ENCODE measurements around the gene UNC80.

Gene UNC80

GRCh38 chr2:209913786-209914345 is 142.2 kb downstream of the UNC80 start:
- DNase-seq: no peak

- no peak for DNase-seq
Measured at GRCh38 chr2:209917154-209917771, 145.6 kb downstream of the UNC80 start.

GRCh38 chr2:209918251-209918650 is 146.6 kb downstream of the UNC80 start:
- DNase-seq: no peak

- no peak for DNase-seq
Measured at GRCh38 chr2:209922116-209922515, 150.5 kb downstream of the UNC80 start.

GRCh38 chr2:209929369-209929768 is 157.7 kb downstream of the UNC80 start:
- DNase-seq: no peak

- peak; percentile 10 for DNase-seq
Measured at GRCh38 chr2:209933499-209934483, 162.2 kb downstream of the UNC80 start.

GRCh38 chr2:209936106-209936666 is 164.6 kb downstream of the UNC80 start:
- DNase-seq: no peak

GRCh38 chr2:209937893-209938292 is 166.3 kb downstream of the UNC80 start:
- no peak for DNase-seq

GRCh38 chr2:209938906-209939305 is 167.3 kb downstream of the UNC80 start:
- no peak for DNase-seq

- no peak for DNase-seq
Measured at GRCh38 chr2:209940936-209941335, 169.3 kb downstream of the UNC80 start.

GRCh38 chr2:209942426-209942825 is 170.8 kb downstream of the UNC80 start:
- no peak for DNase-seq

GRCh38 chr2:209942936-209943605 is 171.4 kb downstream of the UNC80 start:
- DNase-seq: no peak

GRCh38 chr2:209943776-209944175 is 172.1 kb downstream of the UNC80 start:
- DNase-seq: no peak

GRCh38 chr2:209946539-209946938 is 174.9 kb downstream of the UNC80 start:
- no peak for DNase-seq

- DNase-seq: no peak
Measured at GRCh38 chr2:209956271-209956670, 184.6 kb downstream of the UNC80 start.

- no peak for DNase-seq
Measured at GRCh38 chr2:209958016-209958415, 186.4 kb downstream of the UNC80 start.

- no peak for DNase-seq
Measured at GRCh38 chr2:209960045-209960444, 188.4 kb downstream of the UNC80 start.

- DNase-seq: peak; percentile 48
Measured at GRCh38 chr2:209960676-209961630, 189.3 kb downstream of the UNC80 start.

GRCh38 chr2:209965723-209966122 is 194.1 kb downstream of the UNC80 start:
- DNase-seq: no peak

- DNase-seq: no peak
Measured at GRCh38 chr2:209969692-209970091, 198.1 kb downstream of the UNC80 start.

- no peak for DNase-seq
Measured at GRCh38 chr2:209970271-209970670, 198.6 kb downstream of the UNC80 start.

GRCh38 chr2:209970711-209971110 is 199.1 kb downstream of the UNC80 start:
- DNase-seq: no peak

Data from EL (cell line).